H1 (cell line): ENCODE results near the gene OR5C1.

Experiments
- CREB1 ChIP-seq: IDR thresholded peaks from 2 replicates; pipeline ENCODE4 v1.6.1; 2012; ENCODE audit warnings: inconsistent platforms
- CTCF ChIP-seq, 3 experiments: IDR thresholded peaks; 1 replicate in 2 of 3; 2 replicates in 1 of 3; pipeline versions ENCODE4 v1.5.1 to v1.6.1; 2011; ENCODE audit warnings: low read length in 3 of 3, mild to moderate bottlenecking in 3 of 3, inconsistent platforms in 2 of 3, low read depth in 1 of 3, moderate library complexity in 1 of 3; ENCODE audit not compliant: insufficient read depth in 1 of 3; ENCODE audit errors: control extremely low read depth in 1 of 3
- GABPA ChIP-seq: IDR thresholded peaks from 2 replicates; pipeline ENCODE4 v1.6.1; 2011; ENCODE audit warnings: mild to moderate bottlenecking, low read length, moderate library complexity, borderline replicate concordance; ENCODE audit not compliant: insufficient read depth
- POLR2A ChIP-seq, 2 experiments: IDR thresholded peaks; 1 replicate in 1 of 2; 2 replicates in 1 of 2; pipeline ENCODE4 v1.6.1; 2011; ENCODE audit warnings: low read depth in 2 of 2, low read length in 2 of 2, mild to moderate bottlenecking in 2 of 2; ENCODE audit errors: control extremely low read depth in 1 of 2
- POLR2AphosphoS5 ChIP-seq: IDR thresholded peaks from 2 replicates; pipeline ENCODE4 v1.6.1; 2011; ENCODE audit warnings: low read depth, low read length
- SIN3A ChIP-seq, 2 experiments: IDR thresholded peaks in 1 of 2; conservative IDR thresholded peaks in 1 of 2; 2 replicates each; pipeline ENCODE4 v1.6.1; 2011 to 2012; ENCODE audit warnings: low read length in 2 of 2, improper control_type of control experiment in 1 of 2, low read depth in 1 of 2, mild to moderate bottlenecking in 1 of 2
- TCF12 ChIP-seq: IDR thresholded peaks from 2 replicates; pipeline ENCODE4 v1.6.1; 2011; ENCODE audit warnings: low read depth, mild to moderate bottlenecking, low read length
- ZNF274 ChIP-seq: IDR thresholded peaks from 2 replicates; pipeline ENCODE4 v1.7.0; 2012; ENCODE audit warnings: low read length, borderline replicate concordance; ENCODE audit errors: extremely low read depth

DNA sequence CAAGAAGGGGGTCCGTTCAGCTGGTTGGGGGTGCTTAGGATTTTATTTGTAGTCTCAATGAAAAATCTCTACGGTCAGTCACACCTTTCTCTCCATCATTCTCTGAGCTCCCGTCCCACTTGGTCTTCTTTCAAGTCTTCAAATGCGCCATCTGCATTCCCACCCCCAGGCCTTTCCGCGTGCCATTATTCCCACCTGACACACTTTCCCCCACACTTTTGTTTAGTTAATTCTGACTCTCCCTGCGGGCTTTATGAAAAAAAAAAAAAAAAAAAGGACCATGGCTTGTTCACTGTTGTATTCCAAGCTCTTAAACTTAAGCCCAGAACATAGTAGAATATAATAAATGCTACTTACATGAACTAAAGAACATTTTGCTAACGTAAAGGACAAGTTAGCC is 11.7 kb upstream of the OR5C1 start:
- TF ChIP-seq ZNF274 (no peak), POLR2A (IDR thresholded peaks at IDR 0.05; ENCODE audit: control extremely low read depth in 1 of 2, low read depth in 2 of 2, low read length in 2 of 2) (no peak), GABPA (no peak), CREB1 (no peak), CTCF (IDR thresholded peaks at IDR 0.05; ENCODE audit: control extremely low read depth in 1 of 3, insufficient read depth in 1 of 3, low read depth in 1 of 3, low read length in 3 of 3) (no peak), SIN3A (conservative IDR thresholded peaks at IDR 0.05 in 1 of 2, IDR thresholded peaks at IDR 0.05 in 1 of 2; ENCODE audit: low read depth in 1 of 2, low read length in 2 of 2) (no peak), POLR2AphosphoS5 (no peak), TCF12 (no peak)
